Activated CD8-positive, alpha-beta memory T cell treated with anti-CD3 and anti-CD28 coated beads, Interleukin-2, amount 10 ng/mL, durations not matched to agents 7 days and 5 days (primary cell): ENCODE data around the gene NSFL1C. TPM values are rescaled to one million over a fixed set of nuclear protein-coding genes. Genes with fewer than 3 reads are reported as not detected.

ENCODE experiments used
- ATAC-seq: fragments of 150-1000 bp; cut with Tn5 transposase; one replicate; pipeline ENCODE4 v1.10.0; 2021; ENCODE audit warnings: moderate library complexity
- CTCF ChIA-PET: fragments of 350-600 bp; sonication (Branson Sonifier 250); formaldehyde crosslinking; loops from one replicate; lab custom pipeline; 2021; ENCODE audit warnings: antibody characterized with exemption; lab: Charles Lee
- DNase-seq: peaks from one replicate; pipeline ENCODE4 v3.0.0-alpha.2; 2020
- H3K27ac Mint-ChIP-seq: one replicate; pipeline ENCODE4 v1.8.0; 2021; ENCODE audit warnings: mild to moderate bottlenecking, mixed read lengths
- H3K27me3 Mint-ChIP-seq: one replicate; pipeline ENCODE4 v1.8.0; 2021; ENCODE audit warnings: mixed read lengths
- H3K36me3 Mint-ChIP-seq: one replicate; pipeline ENCODE4 v1.8.0; 2021; ENCODE audit warnings: mild to moderate bottlenecking, mixed read lengths
- H3K4me1 Mint-ChIP-seq: one replicate; pipeline ENCODE4 v1.8.0; 2021; ENCODE audit warnings: mixed read lengths
- H3K4me3 Mint-ChIP-seq: one replicate; pipeline ENCODE4 v1.8.0; 2021; ENCODE audit warnings: mild to moderate bottlenecking, moderate library complexity, mixed read lengths
- H3K9me3 Mint-ChIP-seq: one replicate; pipeline ENCODE4 v1.8.0; 2022; ENCODE audit warnings: low read depth, mixed read lengths
- total RNA-seq, 2 experiments: library from RNA; stranded (reverse); gene quantifications; one replicate each; pipeline ENCODE4 v1.2.3, GENCODE V29; 2021

Gene NSFL1C
- total RNA-seq, 2 experiments from 2014 or later: 55.6 to 65.0 TPM

GRCh38 chr20:1441133-1441532 lies 25.5 kb downstream of the NSFL1C start:
- Mint-ChIP-seq H3K27ac (no peak overlapping the region), H3K4me1 (peaks cover 7% of the 10 kb centered on the region), H3K4me3 (no peak overlapping the region), H3K36me3 (peaks cover 13% of the 10 kb centered on the region), H3K9me3 (no peaks in the 10 kb centered on the region), H3K27me3 (peaks cover 4% of the 10 kb centered on the region)
- CTCF ChIA-PET: interaction anchor here (1.0 to 1.7 kb wide), 4 partner anchors 20 to 125 kb away, joined by 3 to 5 read pairs (median 4); partner anchors contain the start of gene NSFL1C
- no peak for DNase-seq
- no peak for ATAC-seq

- CTCF ChIA-PET: interaction anchor here (1.4 to 5.6 kb wide), 3 partner anchors 19 to 128 kb away, joined by 3 to 23 read pairs (median 4); no protein-coding TSS in a partner anchor
- Mint-ChIP-seq H3K9me3 (no peaks in the 10 kb centered on the region), H3K27ac (no peak overlapping the region)
Observed at GRCh38 chr20:1440024-1440423, 26.6 kb downstream of the NSFL1C start.

GRCh38 chr20:1438361-1438760 lies 28.3 kb downstream of the NSFL1C start:
- H3K4me3 Mint-ChIP-seq: no peak overlapping the region
- H3K27ac Mint-ChIP-seq: no peak overlapping the region
- peaks cover 24% of the 10 kb centered on the region for H3K4me1 Mint-ChIP-seq
- H3K9me3 Mint-ChIP-seq: no peaks in the 10 kb centered on the region
- H3K36me3 Mint-ChIP-seq: peaks cover 14% of the 10 kb centered on the region
- H3K27me3 Mint-ChIP-seq: peaks cover 14% of the 10 kb centered on the region
- ATAC-seq (no peak), DNase-seq (no peak)
- CTCF ChIA-PET: interaction anchor here (0.6 to 5.6 kb wide), 15 partner anchors 10 to 153 kb away, joined by 3 to 41 read pairs (median 7); partner anchors contain the start of gene NSFL1C

More at GRCh38 chr20:1440024-1440423, 26.6 kb downstream of the NSFL1C start:
- DNase-seq (no peak), ATAC-seq (no peak)
- Mint-ChIP-seq H3K4me3 (no peak overlapping the region), H3K4me1 (peaks cover 15% of the 10 kb centered on the region), H3K27me3 (peaks cover 4% of the 10 kb centered on the region), H3K36me3 (peaks cover 6% of the 10 kb centered on the region)

GRCh38 chr20:1437235-1437904 lies 29.3 kb downstream of the NSFL1C start:
- Mint-ChIP-seq H3K27me3 (peaks cover 21% of the 10 kb centered on the region), H3K27ac (no peak overlapping the region), H3K4me3 (no peak overlapping the region), H3K36me3 (peaks cover 12% of the 10 kb centered on the region), H3K9me3 (no peaks in the 10 kb centered on the region), H3K4me1 (peaks cover 28% of the 10 kb centered on the region)
- ATAC-seq (peak; percentile 63), DNase-seq (peak; percentile 85)
- CTCF ChIA-PET: interaction anchor here (0.6 to 5.6 kb wide), 32 partner anchors 10 to 210 kb away, joined by 3 to 41 read pairs (median 4); partner anchors contain the start of genes FKBP1A, NSFL1C and SDCBP2

GRCh38 chr20:1436263-1436662 lies 30.4 kb downstream of the NSFL1C start:
- Mint-ChIP-seq H3K4me3 (no peak overlapping the region), H3K27me3 (peaks cover 29% of the 10 kb centered on the region), H3K27ac (no peak overlapping the region), H3K4me1 (peaks cover 28% of the 10 kb centered on the region), H3K36me3 (peaks cover 12% of the 10 kb centered on the region), H3K9me3 (no peaks in the 10 kb centered on the region)
- DNase-seq (no peak), ATAC-seq (no peak)
- CTCF ChIA-PET: interaction anchor here (0.7 to 5.6 kb wide), 22 partner anchors 10 to 1439 kb away, joined by 3 to 41 read pairs (median 5); partner anchors contain the start of genes FKBP1A, NSFL1C and SDCBP2

- Mint-ChIP-seq H3K4me3 (peak overlapping the region; percentile 48), H3K9me3 (no peaks in the 10 kb centered on the region), H3K27ac (no peak overlapping the region), H3K27me3 (peaks cover 37% of the 10 kb centered on the region), H3K4me1 (peaks cover 28% of the 10 kb centered on the region), H3K36me3 (peaks cover 12% of the 10 kb centered on the region)
- CTCF ChIA-PET: interaction anchor here (0.7 to 5.6 kb wide), 16 partner anchors 9 to 1455 kb away, joined by 3 to 41 read pairs (median 4); partner anchors contain the start of gene NSFL1C
- ATAC-seq: peak; percentile 2
- DNase-seq: no peak
Observed at GRCh38 chr20:1435337-1435699, 31.3 kb downstream of the NSFL1C start.

- peak overlapping the region; percentile 48 for H3K4me3 Mint-ChIP-seq
- ATAC-seq: peak; percentile 81
- peaks cover 12% of the 10 kb centered on the region for H3K36me3 Mint-ChIP-seq
- peaks cover 28% of the 10 kb centered on the region for H3K4me1 Mint-ChIP-seq
- peak overlapping the region; percentile 81 for H3K27ac Mint-ChIP-seq
- CTCF ChIA-PET: interaction anchor here (0.7 to 5.6 kb wide), 15 partner anchors 8 to 1456 kb away, joined by 3 to 41 read pairs (median 4); partner anchors contain the start of gene NSFL1C
- peak; percentile 91 for DNase-seq
- peaks cover 43% of the 10 kb centered on the region for H3K27me3 Mint-ChIP-seq
- no peaks in the 10 kb centered on the region for H3K9me3 Mint-ChIP-seq
Observed at GRCh38 chr20:1434571-1435336, 31.9 kb downstream of the NSFL1C start.

- DNase-seq: no peak
- Mint-ChIP-seq H3K4me3 (no peak overlapping the region), H3K27ac (no peak overlapping the region), H3K9me3 (no peaks in the 10 kb centered on the region), H3K27me3 (peaks cover 47% of the 10 kb centered on the region), H3K36me3 (peaks cover 10% of the 10 kb centered on the region), H3K4me1 (peaks cover 32% of the 10 kb centered on the region)
- CTCF ChIA-PET: no interaction called here
- no peak for ATAC-seq
Observed at GRCh38 chr20:1431158-1431557, 35.5 kb downstream of the NSFL1C start.

GRCh38 chr20:1430004-1430451 lies 36.6 kb downstream of the NSFL1C start:
- Mint-ChIP-seq H3K36me3 (peaks cover 10% of the 10 kb centered on the region), H3K27me3 (peaks cover 49% of the 10 kb centered on the region), H3K4me1 (peaks cover 26% of the 10 kb centered on the region), H3K4me3 (no peak overlapping the region), H3K9me3 (no peaks in the 10 kb centered on the region), H3K27ac (no peak overlapping the region)
- DNase-seq: no peak
- no peak for ATAC-seq
- CTCF ChIA-PET: interaction anchor here (1.1 kb wide), 1 partner anchor 9 kb away, joined by 4 read pairs; no protein-coding TSS in a partner anchor

GRCh38 chr20:1429143-1429728 lies 37.4 kb downstream of the NSFL1C start:
- H3K27me3 Mint-ChIP-seq: peaks cover 45% of the 10 kb centered on the region
- H3K4me3 Mint-ChIP-seq: no peak overlapping the region
- H3K36me3 Mint-ChIP-seq: peaks cover 4% of the 10 kb centered on the region
- H3K27ac Mint-ChIP-seq: no peak overlapping the region
- ATAC-seq (no peak), DNase-seq (no peak)
- CTCF ChIA-PET: no interaction called here
- no peaks in the 10 kb centered on the region for H3K9me3 Mint-ChIP-seq
- H3K4me1 Mint-ChIP-seq: peaks cover 18% of the 10 kb centered on the region

- H3K4me3 Mint-ChIP-seq: no peak overlapping the region
- H3K36me3 Mint-ChIP-seq: no peaks in the 10 kb centered on the region
- no peaks in the 10 kb centered on the region for H3K9me3 Mint-ChIP-seq
- H3K27ac Mint-ChIP-seq: no peak overlapping the region
- CTCF ChIA-PET: interaction anchor here (1.1 to 3.0 kb wide), 4 partner anchors 8 to 115 kb away, joined by 3 to 14 read pairs (median 4); no protein-coding TSS in a partner anchor
- H3K27me3 Mint-ChIP-seq: peaks cover 34% of the 10 kb centered on the region
- H3K4me1 Mint-ChIP-seq: peaks cover 23% of the 10 kb centered on the region
- no peak for ATAC-seq
- DNase-seq: no peak
Observed at GRCh38 chr20:1427457-1428054, 39.1 kb downstream of the NSFL1C start.

- no peak overlapping the region for H3K27ac Mint-ChIP-seq
- no peak for ATAC-seq
- peaks cover 2% of the 10 kb centered on the region for H3K9me3 Mint-ChIP-seq
Observed at GRCh38 chr20:1426231-1426849, 40.3 kb downstream of the NSFL1C start.

More at GRCh38 chr20:1426231-1426849, 40.3 kb downstream of the NSFL1C start:
- H3K4me3 Mint-ChIP-seq: no peak overlapping the region
- H3K36me3 Mint-ChIP-seq: peaks cover 2% of the 10 kb centered on the region
- H3K4me1 Mint-ChIP-seq: peaks cover 22% of the 10 kb centered on the region
- CTCF ChIA-PET: interaction anchor here (1.1 to 3.0 kb wide), 5 partner anchors 10 to 125 kb away, joined by 3 to 14 read pairs (median 3); no protein-coding TSS in a partner anchor
- DNase-seq: no peak
- peaks cover 25% of the 10 kb centered on the region for H3K27me3 Mint-ChIP-seq
